Loucy (cell line): ENCODE data around the gene BTN3A1.
A peak's percentile ranks its signal among the peaks of the same experiment; 100 is the strongest.

Experiments
- H2AFZ ChIP-seq: fragments of 200-600 bp; sonication (generic); 2 replicates; pipeline ENCODE4 v1.6.0; 2016; ENCODE audit warnings: antibody characterized with exemption, mild to moderate bottlenecking, low read length, moderate library complexity
- H3F3A ChIP-seq: fragments of 200-600 bp; 2 replicates; pipeline ENCODE4 v1.6.0; 2016; ENCODE audit warnings: antibody characterized with exemption, low read depth, mild to moderate bottlenecking
- H3K27me3 ChIP-seq: fragments of 200-600 bp; sonication (generic); 2 replicates; pipeline ENCODE4 v1.6.1; 2014; ENCODE audit warnings: low read length, mild to moderate bottlenecking; ENCODE audit not compliant: insufficient read depth, poor library complexity, severe bottlenecking
- H3K36me3 ChIP-seq: fragments of 200-600 bp; sonication (generic); 2 replicates; pipeline ENCODE4 v1.6.1; 2016; ENCODE audit warnings: low read length; ENCODE audit not compliant: insufficient read depth
- H3K4me1 ChIP-seq: fragments of 200-600 bp; sonication (generic); 2 replicates; pipeline ENCODE4 v1.5.1; 2014; ENCODE audit warnings: low read length, mild to moderate bottlenecking; ENCODE audit not compliant: insufficient read depth, poor library complexity, severe bottlenecking
- H3K4me2 ChIP-seq: fragments of 200-600 bp; sonication (generic); 2 replicates; pipeline ENCODE4 v1.6.0; 2014; ENCODE audit warnings: antibody characterized with exemption, low read length, low read depth, mild to moderate bottlenecking; ENCODE audit not compliant: poor library complexity, severe bottlenecking
- H3K4me3 ChIP-seq: fragments of 200-600 bp; sonication (generic); 2 replicates; pipeline ENCODE4 v1.5.1; 2014; ENCODE audit warnings: low read length, mild to moderate bottlenecking, mixed read lengths; ENCODE audit not compliant: poor library complexity, severe bottlenecking
- H3K79me2 ChIP-seq: fragments of 200-600 bp; sonication (generic); 2 replicates; pipeline ENCODE4 v1.6.1; 2014; ENCODE audit warnings: low read length; ENCODE audit not compliant: insufficient read depth
- H3K9ac ChIP-seq: fragments of 200-600 bp; sonication (generic); 2 replicates; pipeline ENCODE4 v1.6.0; 2014; ENCODE audit warnings: mild to moderate bottlenecking, low read depth, low read length, moderate library complexity; ENCODE audit not compliant: poor library complexity, severe bottlenecking
- H3K9me2 ChIP-seq: fragments of 200-600 bp; sonication (generic); replicated peaks from 2 replicates; pipeline ENCODE4 v1.6.1; 2016; ENCODE audit warnings: low read depth, low read length, mixed read lengths
- H3K9me3 ChIP-seq: fragments of 200-600 bp; sonication (generic); 2 replicates; pipeline ENCODE4 v1.6.1; 2014; ENCODE audit warnings: mild to moderate bottlenecking, antibody characterized with exemption, low read length, low read depth; ENCODE audit not compliant: insufficient read depth
- H4K20me1 ChIP-seq: fragments of 200-600 bp; sonication (generic); 2 replicates; pipeline ENCODE4 v1.6.0; 2014; ENCODE audit warnings: antibody characterized with exemption, low read length, mild to moderate bottlenecking; ENCODE audit not compliant: insufficient read depth, poor library complexity, severe bottlenecking
- CTCF ChIP-seq: fragments of 200-600 bp; sonication (generic); conservative IDR thresholded peaks from 2 replicates; pipeline ENCODE4 v1.5.1; 2014; ENCODE audit warnings: mild to moderate bottlenecking, antibody characterized with exemption, low read length
- EZH2phosphoT487 ChIP-seq: fragments of 200-600 bp; IDR thresholded peaks from 2 replicates; pipeline ENCODE4 v1.6.1; 2018; ENCODE audit warnings: antibody characterized with exemption, mild to moderate bottlenecking, moderate library complexity, borderline replicate concordance

Gene BTN3A1

GRCh38 chr6:26464014-26464413, 61.9 kb downstream of the BTN3A1 start:
- H2AFZ ChIP-seq: no peak overlapping the region
- H4K20me1 ChIP-seq: peaks cover 13% of the 10 kb centered on the region
- no peak overlapping the region for H3K4me2 ChIP-seq
- H3K9me2 ChIP-seq: no peaks in the 10 kb centered on the region
- TF ChIP-seq EZH2phosphoT487: no peak
- TF ChIP-seq CTCF: no peak
- H3K4me1 ChIP-seq: peaks cover 41% of the 10 kb centered on the region
- no peaks in the 10 kb centered on the region for H3K27me3 ChIP-seq
- peaks cover 60% of the 10 kb centered on the region; the same call in 1 of the 2 replicates for H3K36me3 ChIP-seq
- peaks cover 52% of the 10 kb centered on the region for H3K79me2 ChIP-seq
- no peak overlapping the region for H3K9ac ChIP-seq
- H3K4me3 ChIP-seq: no peak overlapping the region
- H3F3A ChIP-seq: no peaks in the 10 kb centered on the region
- H3K9me3 ChIP-seq: no peaks in the 10 kb centered on the region

GRCh38 chr6:26464416-26465131, 62.5 kb downstream of the BTN3A1 start:
- Histone ChIP-seq H3K4me3 (no peak overlapping the region), H4K20me1 (peaks cover 13% of the 10 kb centered on the region)
- TF ChIP-seq EZH2phosphoT487 (no peak), CTCF (peak; percentile 31)

More at GRCh38 chr6:26464416-26465131, 62.5 kb downstream of the BTN3A1 start:
- Histone ChIP-seq H3K9me3 (no peaks in the 10 kb centered on the region), H3K27me3 (no peaks in the 10 kb centered on the region), H2AFZ (no peak overlapping the region), H3K9me2 (no peaks in the 10 kb centered on the region), H3K79me2 (peaks cover 47% of the 10 kb centered on the region), H3K4me2 (peak overlapping the region; percentile 13), H3K36me3 (peaks cover 60% of the 10 kb centered on the region; the same call in 1 of the 2 replicates), H3K9ac (no peak overlapping the region), H3K4me1 (peaks cover 36% of the 10 kb centered on the region), H3F3A (no peaks in the 10 kb centered on the region)
